ENCODE results near the gene FLNC. TPM values are rescaled to one million over a fixed set of nuclear protein-coding genes. Genes with fewer than 3 reads are reported as not detected.

Gene FLNC
- polyA plus RNA-seq, 1 of the 3 experiments (the other 2 are of a cell fraction), result 43.7 TPM

GRCh38 chr7:128801667-128802418, 28.4 kb upstream of the FLNC start:
- 92% methylated on average over 2 of the region's 2 CpGs for WGBS (ENCODE audit: low lambda C conversion rate)
- Histone ChIP-seq H3K4me1 (ENCODE audit: control insufficient read depth in 1 of 2, insufficient read depth in 2 of 2, low read depth in 1 of 2, low read length in 1 of 2) (no peaks in the 10 kb centered on the region), H4K20me1 (ENCODE audit: insufficient read depth) (no peaks in the 10 kb centered on the region), H3K9ac (no peak overlapping the region), H3K4me2 (no peak overlapping the region), H3K9me3 (no peaks in the 10 kb centered on the region), H3K9me2 (no peaks in the 10 kb centered on the region), H3K27me3 (ENCODE audit: insufficient read depth) (no peaks in the 10 kb centered on the region), H3K36me3 (replicated peaks in 1 of 2; ENCODE audit: control insufficient read depth in 1 of 2, insufficient read depth in 2 of 2, low read length in 1 of 2) (peaks cover 28 to 44% of the 10 kb centered on the region in 2 experiments), H3F3A (replicated peaks; ENCODE audit: insufficient read depth) (no peaks in the 10 kb centered on the region), H3K27ac (ENCODE audit: low read depth in 2 of 2, low read length in 1 of 2) (no peak overlapping the region), H2AFZ (ENCODE audit: low read depth) (no peak overlapping the region), H3K4me3 (ENCODE audit: low read depth in 2 of 2, low read length in 1 of 2) (no peak overlapping the region), H3K79me2 (ENCODE audit: insufficient read depth) (no peaks in the 10 kb centered on the region)
- no peak for DNase-seq
- ChIA-PET POLR2A (interaction anchor here (0.9 to 1.3 kb wide), 3 partner anchors 9 to 16 kb away, joined by 3 to 4 read pairs (median 3); no protein-coding TSS in a partner anchor), CTCF (interaction anchor here (0.6 to 1.3 kb wide), 5 partner anchors 10 to 483 kb away, joined by 3 read pairs; partner anchors contain the start of gene CCDC136)
- TF ChIP-seq, protein P1, sequence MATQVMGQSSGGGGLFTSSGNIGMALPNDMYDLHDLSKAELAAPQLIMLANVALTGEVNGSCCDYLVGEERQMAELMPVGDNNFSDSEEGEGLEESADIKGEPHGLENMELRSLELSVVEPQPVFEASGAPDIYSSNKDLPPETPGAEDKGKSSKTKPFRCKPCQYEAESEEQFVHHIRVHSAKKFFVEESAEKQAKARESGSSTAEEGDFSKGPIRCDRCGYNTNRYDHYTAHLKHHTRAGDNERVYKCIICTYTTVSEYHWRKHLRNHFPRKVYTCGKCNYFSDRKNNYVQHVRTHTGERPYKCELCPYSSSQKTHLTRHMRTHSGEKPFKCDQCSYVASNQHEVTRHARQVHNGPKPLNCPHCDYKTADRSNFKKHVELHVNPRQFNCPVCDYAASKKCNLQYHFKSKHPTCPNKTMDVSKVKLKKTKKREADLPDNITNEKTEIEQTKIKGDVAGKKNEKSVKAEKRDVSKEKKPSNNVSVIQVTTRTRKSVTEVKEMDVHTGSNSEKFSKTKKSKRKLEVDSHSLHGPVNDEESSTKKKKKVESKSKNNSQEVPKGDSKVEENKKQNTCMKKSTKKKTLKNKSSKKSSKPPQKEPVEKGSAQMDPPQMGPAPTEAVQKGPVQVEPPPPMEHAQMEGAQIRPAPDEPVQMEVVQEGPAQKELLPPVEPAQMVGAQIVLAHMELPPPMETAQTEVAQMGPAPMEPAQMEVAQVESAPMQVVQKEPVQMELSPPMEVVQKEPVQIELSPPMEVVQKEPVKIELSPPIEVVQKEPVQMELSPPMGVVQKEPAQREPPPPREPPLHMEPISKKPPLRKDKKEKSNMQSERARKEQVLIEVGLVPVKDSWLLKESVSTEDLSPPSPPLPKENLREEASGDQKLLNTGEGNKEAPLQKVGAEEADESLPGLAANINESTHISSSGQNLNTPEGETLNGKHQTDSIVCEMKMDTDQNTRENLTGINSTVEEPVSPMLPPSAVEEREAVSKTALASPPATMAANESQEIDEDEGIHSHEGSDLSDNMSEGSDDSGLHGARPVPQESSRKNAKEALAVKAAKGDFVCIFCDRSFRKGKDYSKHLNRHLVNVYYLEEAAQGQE (IDR thresholded peaks at IDR 0.05; ENCODE audit: low read depth, low read length), result peak; percentile 78
- TF ChIP-seq RCOR1 (IDR thresholded peaks at IDR 0.05; ENCODE audit: low read length), result no peak

DNA sequence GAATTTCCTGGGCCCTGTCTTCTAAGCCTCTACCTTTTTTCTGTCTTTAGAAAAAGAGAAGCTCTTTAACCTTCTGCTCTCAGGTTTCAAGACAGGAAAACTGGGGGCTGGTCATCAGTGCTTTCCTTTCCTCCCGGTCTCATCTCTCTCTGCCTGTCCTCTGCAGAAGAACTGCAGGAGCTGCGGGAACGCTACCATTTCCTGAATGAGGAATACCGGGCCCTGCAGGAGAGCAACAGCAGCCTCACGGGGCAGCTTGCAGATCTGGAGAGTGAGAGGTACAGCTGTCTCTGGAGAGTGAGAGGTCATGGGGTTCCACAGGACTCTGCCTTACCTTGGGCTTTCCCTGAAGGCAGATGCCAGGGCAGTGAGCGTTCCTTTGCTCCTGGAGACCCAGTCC, 25.7 kb upstream of the FLNC start:
- no peaks in the 10 kb centered on the region; a peak in 1 of 4 replicates for H3K4me1 ChIP-seq (ENCODE audit: control insufficient read depth in 1 of 2, insufficient read depth in 2 of 2, low read depth in 1 of 2, low read length in 1 of 2)
- POLR2A ChIA-PET, result no interaction called here
- no peak overlapping the region for H3K4me2 ChIP-seq
- H3K9ac ChIP-seq, result no peak overlapping the region
- H3K4me3 ChIP-seq (ENCODE audit: low read depth in 2 of 2, low read length in 1 of 2), result no peak overlapping the region
- H3K9me3 ChIP-seq, result no peaks in the 10 kb centered on the region
- H3K27me3 ChIP-seq (ENCODE audit: insufficient read depth), result no peaks in the 10 kb centered on the region
- TF ChIP-seq TEAD4 (IDR thresholded peaks at IDR 0.05; ENCODE audit: borderline replicate concordance, insufficient read depth) (no peak), RAD21 (IDR thresholded peaks at IDR 0.05; ENCODE audit: low read length) (no peak), GATA2 (CRISPR knock-in tag; IDR thresholded peaks at IDR 0.05) (no peak), GABPA (IDR thresholded peaks at IDR 0.05; ENCODE audit: low read depth) (no peak), EP300 (IDR thresholded peaks at IDR 0.05; ENCODE audit: borderline replicate concordance in 1 of 2, low read depth in 1 of 2, low read length in 1 of 2) (no peak)
- H3F3A ChIP-seq (replicated peaks; ENCODE audit: insufficient read depth), result no peaks in the 10 kb centered on the region
- no peaks in the 10 kb centered on the region for H3K79me2 ChIP-seq (ENCODE audit: insufficient read depth)
- no peaks in the 10 kb centered on the region for H3K9me2 ChIP-seq
- H4K20me1 ChIP-seq (ENCODE audit: insufficient read depth), result no peaks in the 10 kb centered on the region
- 91% methylated on average over 6 of the region's 6 CpGs for WGBS (ENCODE audit: low lambda C conversion rate)
- no peak overlapping the region for H3K27ac ChIP-seq (ENCODE audit: low read depth in 2 of 2, low read length in 1 of 2)
- no peak for DNase-seq
- no peak overlapping the region for H2AFZ ChIP-seq (ENCODE audit: low read depth)
- CTCF ChIA-PET, result interaction anchor here (1.1 kb wide), 1 partner anchor 10 kb away, joined by 3 read pairs; no protein-coding TSS in a partner anchor
- peaks cover 37 to 57% of the 10 kb centered on the region in 2 experiments for H3K36me3 ChIP-seq (replicated peaks in 1 of 2; ENCODE audit: control insufficient read depth in 1 of 2, insufficient read depth in 2 of 2, low read length in 1 of 2)

Data from SK-N-SH (cell line).